ENCODE results near the gene ERC1. TPM values are rescaled to one million over a fixed set of nuclear protein-coding genes. Genes with fewer than 3 reads are reported as not detected.

The ERC1 gene
- total RNA-seq, 1 experiment from 2014 or later, result 39.4 TPM

DNA sequence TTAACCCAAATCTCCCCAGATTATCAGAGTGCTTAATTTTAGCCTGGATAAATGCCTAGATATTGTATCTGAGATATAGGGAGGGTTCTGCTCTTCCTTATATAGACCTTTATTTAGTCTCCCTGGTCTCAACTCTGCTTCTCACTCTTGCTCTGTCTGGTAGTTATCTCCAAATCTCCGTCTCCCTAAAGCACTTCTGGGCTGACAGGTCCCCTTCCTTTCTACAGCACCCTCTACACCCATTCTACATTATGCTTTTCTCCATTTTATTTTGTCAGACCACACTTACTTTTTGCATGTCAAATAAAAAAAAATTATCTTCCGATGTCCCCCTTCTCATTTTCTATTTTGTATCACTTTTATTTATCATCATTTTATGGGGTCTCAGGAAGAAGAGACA lies 2.0 kb upstream of the ERC1 start:
- no peaks in the 10 kb centered on the region for H3K27me3 Mint-ChIP-seq (ENCODE audit: unreplicated experiment)
- no peak overlapping the region for H3K4me3 Mint-ChIP-seq (ENCODE audit: low read depth, unreplicated experiment)
- BruUV-seq (replicated peaks), result no TSS peak
- peaks cover 21% of the 10 kb centered on the region for H3K4me1 Mint-ChIP-seq (ENCODE audit: low read depth, unreplicated experiment)
- peak overlapping the region; percentile 62 for H3K27ac Mint-ChIP-seq (ENCODE audit: unreplicated experiment)
- H3K36me3 Mint-ChIP-seq (ENCODE audit: insufficient read depth, unreplicated experiment), result peaks cover 33% of the 10 kb centered on the region
- TF ChIP-seq, protein P1, sequence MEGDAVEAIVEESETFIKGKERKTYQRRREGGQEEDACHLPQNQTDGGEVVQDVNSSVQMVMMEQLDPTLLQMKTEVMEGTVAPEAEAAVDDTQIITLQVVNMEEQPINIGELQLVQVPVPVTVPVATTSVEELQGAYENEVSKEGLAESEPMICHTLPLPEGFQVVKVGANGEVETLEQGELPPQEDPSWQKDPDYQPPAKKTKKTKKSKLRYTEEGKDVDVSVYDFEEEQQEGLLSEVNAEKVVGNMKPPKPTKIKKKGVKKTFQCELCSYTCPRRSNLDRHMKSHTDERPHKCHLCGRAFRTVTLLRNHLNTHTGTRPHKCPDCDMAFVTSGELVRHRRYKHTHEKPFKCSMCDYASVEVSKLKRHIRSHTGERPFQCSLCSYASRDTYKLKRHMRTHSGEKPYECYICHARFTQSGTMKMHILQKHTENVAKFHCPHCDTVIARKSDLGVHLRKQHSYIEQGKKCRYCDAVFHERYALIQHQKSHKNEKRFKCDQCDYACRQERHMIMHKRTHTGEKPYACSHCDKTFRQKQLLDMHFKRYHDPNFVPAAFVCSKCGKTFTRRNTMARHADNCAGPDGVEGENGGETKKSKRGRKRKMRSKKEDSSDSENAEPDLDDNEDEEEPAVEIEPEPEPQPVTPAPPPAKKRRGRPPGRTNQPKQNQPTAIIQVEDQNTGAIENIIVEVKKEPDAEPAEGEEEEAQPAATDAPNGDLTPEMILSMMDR (IDR thresholded peaks at IDR 0.05; ENCODE audit: unreplicated experiment), result no peak
- DNase-seq, result no peak
- CTCF ChIA-PET, result interaction anchor here (1.2 kb wide), 1 partner anchor 40 kb away, joined by 4 read pairs; the partner anchor contains the start of gene RAD52
- intact Hi-C loops (cut with micrococcal nuclease; ENCODE audit: unreplicated experiment), result no loop called here
- no peaks in the 10 kb centered on the region for H3K9me3 Mint-ChIP-seq (ENCODE audit: low read depth, unreplicated experiment)

DNA sequence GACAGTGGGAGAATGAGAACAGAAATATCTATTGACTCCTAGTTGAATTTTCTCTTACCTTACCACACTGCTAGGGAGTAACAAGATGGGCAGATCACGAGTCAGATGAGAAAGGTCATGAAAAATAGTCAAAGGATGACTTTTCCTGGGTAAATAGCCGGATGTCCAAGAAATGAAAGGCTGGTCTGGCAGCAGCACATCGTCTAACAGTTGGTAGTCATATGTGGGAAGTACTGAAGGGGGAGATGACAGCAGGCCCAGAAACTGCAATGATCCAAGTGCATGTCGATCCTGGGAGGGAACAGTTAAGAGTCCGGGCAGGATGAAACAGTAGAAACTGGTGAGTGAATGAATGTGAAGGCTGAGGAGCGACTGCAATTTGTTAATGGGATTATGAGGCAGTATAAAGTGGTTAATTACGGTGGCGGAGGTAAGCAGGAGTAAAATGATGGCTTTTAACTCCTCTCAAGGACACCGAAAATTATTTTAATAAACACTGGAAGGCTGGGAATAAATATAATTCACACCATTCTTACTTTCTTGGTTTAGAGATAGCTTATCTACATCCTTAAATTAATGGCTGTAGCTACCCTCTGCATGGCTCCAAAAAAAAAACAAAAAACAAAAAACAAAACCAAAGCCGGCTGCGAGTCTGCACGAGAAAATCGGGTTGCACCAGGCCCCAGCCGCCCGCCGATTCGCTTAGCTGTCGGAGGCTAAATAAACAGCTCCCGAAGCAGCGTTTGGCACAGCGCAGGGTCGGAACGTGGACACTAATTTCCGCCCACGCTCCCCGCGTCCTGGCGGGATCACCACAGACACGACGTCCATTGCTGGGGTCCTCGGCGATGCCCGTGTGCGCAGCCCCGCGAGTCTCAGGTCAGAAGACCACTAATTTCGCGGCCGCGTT lies 1.0 kb upstream of the ERC1 start:
- Mint-ChIP-seq H3K36me3 (ENCODE audit: insufficient read depth, unreplicated experiment) (peaks cover 29% of the 10 kb centered on the region), H3K27me3 (ENCODE audit: unreplicated experiment) (no peaks in the 10 kb centered on the region), H3K4me3 (ENCODE audit: low read depth, unreplicated experiment) (peak overlapping the region; percentile 71), H3K27ac (ENCODE audit: unreplicated experiment) (peak overlapping the region; percentile 62), H3K9me3 (ENCODE audit: low read depth, unreplicated experiment) (no peaks in the 10 kb centered on the region), H3K4me1 (ENCODE audit: low read depth, unreplicated experiment) (peaks cover 23% of the 10 kb centered on the region)
- intact Hi-C loops (cut with micrococcal nuclease; ENCODE audit: unreplicated experiment), result no loop called here
- CTCF ChIA-PET, result interaction anchor here (0.9 to 2.1 kb wide), 3 partner anchors 40 to 238 kb away, joined by 3 to 8 read pairs (median 7); partner anchors contain the start of gene RAD52
- TF ChIP-seq, protein P1 (IDR thresholded peaks at IDR 0.05; ENCODE audit: unreplicated experiment), result no peak
- BruUV-seq (replicated peaks), result TSS peak; percentile 57
- peak; percentile 37 for DNase-seq

DNA sequence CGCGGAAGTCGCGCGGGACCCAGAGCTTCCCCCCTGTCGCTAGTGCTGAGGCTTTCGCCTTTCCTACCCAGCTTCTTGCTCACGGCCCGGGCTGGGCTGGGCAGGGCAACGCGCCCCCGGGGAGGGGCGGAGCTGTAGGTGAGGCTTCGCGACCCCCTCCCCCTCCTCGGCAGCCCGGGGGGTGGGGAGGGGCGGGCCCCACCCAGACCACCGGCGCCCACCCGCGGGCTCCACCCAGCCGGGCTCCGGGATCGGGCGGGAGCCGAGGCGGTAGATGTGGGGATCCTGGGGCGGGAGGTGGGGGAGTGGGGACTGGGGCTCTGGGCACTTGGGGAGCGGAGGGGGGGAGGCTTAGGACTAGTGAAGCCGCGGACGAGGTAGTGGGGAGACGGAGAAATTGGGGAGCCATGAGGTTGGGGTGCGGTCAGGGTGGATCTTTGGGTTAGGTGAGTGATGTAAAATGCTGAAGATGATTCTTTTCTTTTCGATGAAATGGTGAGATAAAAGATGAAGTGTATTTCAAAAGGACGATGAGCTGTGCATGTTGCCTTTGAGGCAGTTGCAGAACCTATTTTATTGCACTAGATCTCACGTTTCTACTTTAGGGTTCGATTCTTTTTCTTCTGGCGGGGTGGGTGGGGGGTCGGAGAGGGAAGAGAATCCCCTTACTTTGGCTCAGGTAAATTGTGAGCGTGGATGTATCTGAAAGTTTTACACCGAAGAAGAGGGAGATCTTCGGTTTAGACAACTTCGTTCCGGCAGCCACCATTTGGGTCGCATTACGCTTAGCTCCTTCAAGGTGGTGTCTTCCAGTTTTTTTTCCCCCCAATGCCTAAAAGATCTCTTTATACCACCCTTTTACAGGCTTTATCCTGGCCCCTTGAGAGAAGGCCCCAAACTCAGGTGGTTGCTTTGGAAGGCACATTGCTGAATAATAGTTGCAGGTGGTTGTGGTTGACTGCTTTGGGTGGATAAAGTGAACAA lies 619 bp downstream of the ERC1 start:
- CTCF ChIA-PET, result interaction anchor here (0.6 to 2.1 kb wide), 4 partner anchors 28 to 405 kb away, joined by 4 to 8 read pairs (median 4); partner anchors contain the start of gene RAD52
- intact Hi-C loops (cut with micrococcal nuclease; ENCODE audit: unreplicated experiment), result no loop called here
- Mint-ChIP-seq H3K4me1 (ENCODE audit: low read depth, unreplicated experiment) (peaks cover 34% of the 10 kb centered on the region), H3K9me3 (ENCODE audit: low read depth, unreplicated experiment) (no peaks in the 10 kb centered on the region), H3K36me3 (ENCODE audit: insufficient read depth, unreplicated experiment) (peaks cover 29% of the 10 kb centered on the region), H3K27ac (ENCODE audit: unreplicated experiment) (peak overlapping the region; percentile 93), H3K27me3 (ENCODE audit: unreplicated experiment) (no peaks in the 10 kb centered on the region), H3K4me3 (ENCODE audit: low read depth, unreplicated experiment) (peak overlapping the region; percentile 71)
- no peak for DNase-seq
- TSS peak; percentile 78 for BruUV-seq (replicated peaks)
- TF ChIP-seq, protein P1 (IDR thresholded peaks at IDR 0.05; ENCODE audit: unreplicated experiment), result no peak

DNA sequence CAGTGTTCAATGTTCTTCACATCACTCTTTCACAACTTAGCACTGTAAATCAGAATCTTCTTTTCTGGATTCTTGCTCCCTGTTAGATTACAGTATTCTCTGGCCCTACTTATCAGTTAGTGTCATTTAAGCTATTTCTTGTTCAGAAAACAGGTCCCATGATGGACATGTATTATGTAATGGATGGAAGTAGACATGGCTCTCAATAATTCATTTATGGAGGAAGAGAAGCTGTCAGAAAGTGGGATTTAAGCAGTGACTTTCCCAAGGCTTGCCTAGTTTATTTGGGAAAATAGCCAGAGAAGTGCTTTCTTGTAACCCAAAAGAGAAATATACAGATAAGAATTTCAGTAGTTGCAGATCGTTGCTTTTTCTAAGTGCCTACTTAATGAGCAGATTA lies 1.6 kb downstream of the ERC1 start:
- no peaks in the 10 kb centered on the region for H3K27me3 Mint-ChIP-seq (ENCODE audit: unreplicated experiment)
- peaks cover 29% of the 10 kb centered on the region for H3K36me3 Mint-ChIP-seq (ENCODE audit: insufficient read depth, unreplicated experiment)
- intact Hi-C loops (cut with micrococcal nuclease; ENCODE audit: unreplicated experiment), result no loop called here
- peak overlapping the region; percentile 71 for H3K4me3 Mint-ChIP-seq (ENCODE audit: low read depth, unreplicated experiment)
- TF ChIP-seq, protein P1 (IDR thresholded peaks at IDR 0.05; ENCODE audit: unreplicated experiment), result no peak
- H3K9me3 Mint-ChIP-seq (ENCODE audit: low read depth, unreplicated experiment), result no peaks in the 10 kb centered on the region
- BruUV-seq (replicated peaks), result no TSS peak
- no peak overlapping the region for H3K27ac Mint-ChIP-seq (ENCODE audit: unreplicated experiment)
- peaks cover 34% of the 10 kb centered on the region for H3K4me1 Mint-ChIP-seq (ENCODE audit: low read depth, unreplicated experiment)
- no peak for DNase-seq
- CTCF ChIA-PET, result no interaction called here
